Memory B cell (primary cell): ENCODE measurements around the gene TRIM16.
"Not testable (repeated sequence)": the region's sequence is repeated elsewhere in the genome, so short reads cannot be mapped to it uniquely, and the experiment has no call there.

Experiments
- ATAC-seq: fragments of 150-1000 bp; cut with Tn5 transposase; 2 replicates; pipeline ENCODE4 v1.10.0; 2021; ENCODE audit warnings: low read depth, mild to moderate bottlenecking, moderate library complexity
- DNase-seq, 2 donors: peaks; one replicate each; pipeline ENCODE4 v3.0.0; 2022; ENCODE audit warnings: low spot score in 2 of 2
- H3K27ac Mint-ChIP-seq: one replicate; pipeline ENCODE4 v1.8.0; 2022; ENCODE audit warnings: mild to moderate bottlenecking, moderate library complexity, mixed read lengths
- H3K27me3 Mint-ChIP-seq: one replicate; pipeline ENCODE4 v1.8.0; 2022; ENCODE audit warnings: mixed read lengths
- H3K36me3 Mint-ChIP-seq: one replicate; pipeline ENCODE4 v1.8.0; 2022; ENCODE audit warnings: mild to moderate bottlenecking, mixed read lengths
- H3K4me1 Mint-ChIP-seq: one replicate; pipeline ENCODE4 v1.8.0; 2022; ENCODE audit warnings: mixed read lengths
- H3K4me3 Mint-ChIP-seq: one replicate; pipeline ENCODE4 v1.8.0; 2022; ENCODE audit warnings: mild to moderate bottlenecking, moderate library complexity, mixed read lengths
- H3K9me3 Mint-ChIP-seq: one replicate; pipeline ENCODE4 v1.8.0; 2022; ENCODE audit warnings: mixed read lengths

The TRIM16 gene

GRCh38 chr17:15674640-15675039, 9.5 kb downstream of the TRIM16 start:
- not testable (repeated sequence) for H3K27me3 Mint-ChIP-seq, H3K4me3 Mint-ChIP-seq, H3K27ac Mint-ChIP-seq, ATAC-seq, H3K4me1 Mint-ChIP-seq, H3K9me3 Mint-ChIP-seq, DNase-seq
- peaks cover 18% of the 10 kb centered on the region for H3K36me3 Mint-ChIP-seq

DNA sequence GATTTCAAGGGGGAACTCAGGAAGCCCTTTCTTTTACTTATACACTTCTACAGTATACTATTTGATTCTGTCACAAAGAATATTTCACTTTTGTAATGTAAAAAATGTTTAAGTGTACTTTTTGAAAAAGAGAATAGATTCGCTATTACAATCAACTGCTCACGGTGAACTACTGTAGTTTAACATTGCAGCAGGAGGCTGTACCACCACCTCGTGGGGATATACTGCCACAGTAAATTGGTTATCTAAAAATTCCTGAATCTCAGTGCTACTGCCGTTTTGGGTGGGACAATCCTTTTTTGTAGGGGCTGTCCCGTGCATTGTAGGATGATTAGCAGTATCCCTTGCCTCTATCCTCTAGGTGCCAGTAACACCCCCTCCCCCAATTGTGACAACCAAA, 14.6 kb downstream of the TRIM16 start:
- not testable (repeated sequence) for DNase-seq, H3K4me1 Mint-ChIP-seq, H3K9me3 Mint-ChIP-seq, H3K27ac Mint-ChIP-seq, H3K4me3 Mint-ChIP-seq, H3K27me3 Mint-ChIP-seq, ATAC-seq
- H3K36me3 Mint-ChIP-seq: peaks cover 19% of the 10 kb centered on the region

DNA sequence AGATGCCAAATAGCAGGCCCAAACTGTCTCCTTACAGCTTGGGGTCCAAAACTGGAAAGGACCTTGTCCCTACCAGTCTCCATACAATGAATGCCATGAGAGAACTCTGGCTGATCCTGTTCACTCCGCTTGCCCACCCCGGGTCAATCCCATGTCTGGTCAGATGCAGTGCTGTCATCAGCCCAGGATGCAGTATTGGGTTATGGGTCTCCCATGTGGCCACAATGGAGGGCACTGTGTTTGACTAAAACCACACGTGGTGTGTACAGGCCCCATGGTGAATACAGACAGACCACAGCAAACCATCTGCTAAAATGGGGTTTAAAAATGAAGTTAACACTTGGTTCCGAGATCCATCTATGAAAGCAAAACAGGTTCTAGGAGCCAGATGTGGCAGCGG, 20.4 kb downstream of the TRIM16 start:
- ATAC-seq: no peak
- Mint-ChIP-seq H3K4me1 (peaks cover 6% of the 10 kb centered on the region), H3K4me3 (no peak overlapping the region), H3K9me3 (no peaks in the 10 kb centered on the region), H3K27me3 (no peaks in the 10 kb centered on the region), H3K36me3 (peaks cover 23% of the 10 kb centered on the region), H3K27ac (no peak overlapping the region)
- no peak for DNase-seq

- no peaks in the 10 kb centered on the region for H3K27me3 Mint-ChIP-seq
- ATAC-seq (no peak), DNase-seq (no peak)
- no peaks in the 10 kb centered on the region for H3K9me3 Mint-ChIP-seq
- H3K4me1 Mint-ChIP-seq: peaks cover 6% of the 10 kb centered on the region
- peaks cover 19% of the 10 kb centered on the region for H3K36me3 Mint-ChIP-seq
- H3K27ac Mint-ChIP-seq: no peak overlapping the region
- H3K4me3 Mint-ChIP-seq: no peak overlapping the region
Observed at GRCh38 chr17:15663176-15663575, 20.9 kb downstream of the TRIM16 start.

DNA sequence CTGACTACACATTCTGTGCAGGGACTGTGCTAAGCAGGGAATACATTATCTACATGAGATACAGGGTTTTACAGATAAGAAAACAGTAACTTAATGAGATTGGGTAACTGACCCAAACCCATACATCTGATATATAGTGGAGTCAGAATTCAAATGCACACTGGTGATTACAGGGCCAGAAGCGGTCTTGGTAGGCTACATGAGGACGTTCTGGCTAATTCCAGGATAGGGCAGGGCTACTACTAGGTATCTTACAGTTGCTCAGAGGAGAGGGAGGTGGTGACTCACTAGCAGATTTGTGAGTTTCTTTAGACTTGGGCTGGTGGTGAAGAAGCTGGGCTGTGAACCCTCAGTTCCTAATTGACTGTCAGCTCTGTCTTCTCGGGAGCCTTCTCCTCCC, 21.4 kb downstream of the TRIM16 start:
- Mint-ChIP-seq H3K4me1 (peaks cover 6% of the 10 kb centered on the region), H3K27me3 (no peaks in the 10 kb centered on the region), H3K36me3 (peaks cover 15% of the 10 kb centered on the region), H3K9me3 (no peaks in the 10 kb centered on the region), H3K27ac (no peak overlapping the region), H3K4me3 (no peak overlapping the region)
- ATAC-seq (no peak), DNase-seq (no peak)

DNA sequence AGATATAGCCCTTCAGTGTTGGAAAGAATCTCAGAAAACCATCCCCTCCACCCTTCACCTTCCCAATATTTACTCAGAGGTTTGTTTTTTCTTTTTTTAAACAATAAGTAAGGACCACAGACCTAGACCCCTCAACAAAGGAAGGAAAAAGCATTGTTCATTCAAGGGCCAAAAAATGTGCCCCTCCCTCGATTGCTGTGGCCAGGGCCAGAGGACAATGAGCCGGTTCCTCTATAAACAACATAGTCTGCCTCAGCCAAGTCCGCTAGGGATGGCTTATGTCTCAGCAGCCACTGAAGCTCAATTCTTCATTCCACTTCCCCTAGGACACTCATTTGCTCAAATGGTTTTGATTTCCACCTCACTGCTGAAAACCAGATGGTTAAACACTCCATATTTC, 24.0 kb downstream of the TRIM16 start:
- H3K27ac Mint-ChIP-seq: no peak overlapping the region
- H3K9me3 Mint-ChIP-seq: no peaks in the 10 kb centered on the region
- peaks cover 6% of the 10 kb centered on the region for H3K4me1 Mint-ChIP-seq
- no peak for DNase-seq
- no peak overlapping the region for H3K4me3 Mint-ChIP-seq
- no peak for ATAC-seq
- H3K27me3 Mint-ChIP-seq: no peaks in the 10 kb centered on the region
- H3K36me3 Mint-ChIP-seq: peaks cover 22% of the 10 kb centered on the region

- peaks cover 22% of the 10 kb centered on the region for H3K36me3 Mint-ChIP-seq
- DNase-seq (no peak), ATAC-seq (no peak)
- peaks cover 6% of the 10 kb centered on the region for H3K4me1 Mint-ChIP-seq
- H3K9me3 Mint-ChIP-seq: no peaks in the 10 kb centered on the region
- H3K27me3 Mint-ChIP-seq: no peaks in the 10 kb centered on the region
- no peak overlapping the region for H3K27ac Mint-ChIP-seq
- H3K4me3 Mint-ChIP-seq: no peak overlapping the region
Observed at GRCh38 chr17:15659663-15660062, 24.4 kb downstream of the TRIM16 start.

DNA sequence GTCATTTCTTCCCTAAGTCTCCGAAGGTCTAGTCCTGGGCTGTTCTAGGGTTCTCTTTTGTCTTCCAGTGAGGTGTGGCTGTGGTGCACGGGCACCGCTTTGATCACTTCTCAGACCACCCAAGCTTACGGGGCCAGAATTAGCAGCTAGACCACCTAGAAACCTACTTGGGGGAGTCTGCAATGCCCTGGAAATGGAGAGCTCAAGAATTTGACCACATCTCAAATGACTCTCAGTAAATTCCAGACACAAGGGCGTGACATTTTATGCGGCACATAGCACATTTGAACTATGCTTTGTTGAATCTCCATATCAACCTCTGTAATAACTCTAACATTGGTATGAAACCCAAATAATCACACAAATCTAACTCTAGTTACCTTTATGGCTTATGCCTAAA, 24.9 kb downstream of the TRIM16 start:
- DNase-seq (no peak), ATAC-seq (no peak)
- H3K27me3 Mint-ChIP-seq: no peaks in the 10 kb centered on the region
- H3K4me3 Mint-ChIP-seq: no peak overlapping the region
- H3K36me3 Mint-ChIP-seq: peaks cover 19% of the 10 kb centered on the region
- H3K27ac Mint-ChIP-seq: no peak overlapping the region
- no peaks in the 10 kb centered on the region for H3K9me3 Mint-ChIP-seq
- peaks cover 6% of the 10 kb centered on the region for H3K4me1 Mint-ChIP-seq

DNA sequence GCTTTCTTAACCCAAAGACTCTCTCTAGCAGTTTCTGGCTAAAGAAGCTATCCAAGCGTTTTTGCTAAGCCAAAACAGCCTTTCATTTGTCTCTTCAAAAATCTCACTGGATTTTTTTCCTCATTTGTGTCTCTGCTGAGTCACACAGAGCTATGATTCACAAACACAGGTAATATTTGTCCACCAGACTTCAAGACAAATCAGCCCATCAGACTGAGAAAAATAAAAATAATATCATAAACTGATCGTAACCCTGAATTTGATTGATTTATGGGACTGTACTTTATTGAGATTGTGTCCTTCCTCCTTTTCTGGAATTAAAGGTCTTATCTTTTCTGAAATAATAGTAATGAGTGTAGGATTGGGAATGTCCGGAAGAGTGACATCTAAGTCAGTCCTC, 25.8 kb downstream of the TRIM16 start:
- DNase-seq (no peak), ATAC-seq (no peak)
- peaks cover 6% of the 10 kb centered on the region for H3K4me1 Mint-ChIP-seq
- no peaks in the 10 kb centered on the region for H3K27me3 Mint-ChIP-seq
- H3K36me3 Mint-ChIP-seq: peaks cover 18% of the 10 kb centered on the region
- H3K4me3 Mint-ChIP-seq: no peak overlapping the region
- no peak overlapping the region for H3K27ac Mint-ChIP-seq
- no peaks in the 10 kb centered on the region for H3K9me3 Mint-ChIP-seq

DNA sequence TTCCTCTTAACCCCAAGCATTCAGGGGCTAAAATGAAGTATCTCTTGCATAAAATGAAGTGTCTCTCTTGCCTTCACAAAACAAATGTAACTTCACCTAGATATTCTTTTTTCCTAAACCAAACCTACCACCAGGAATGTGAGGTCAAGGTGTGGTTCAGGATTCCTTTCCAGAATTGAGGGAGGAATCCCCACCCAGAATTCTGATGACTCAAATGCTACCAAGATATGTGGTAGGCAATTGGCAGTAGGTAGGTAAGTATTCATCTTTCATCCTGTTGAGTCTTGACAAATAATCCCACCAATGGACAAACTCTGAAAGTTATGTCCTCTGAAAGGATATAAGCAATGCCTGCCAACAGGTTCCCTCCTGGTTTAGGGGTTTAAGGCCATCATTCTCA, 26.2 kb downstream of the TRIM16 start:
- ATAC-seq: no peak
- H3K4me3 Mint-ChIP-seq: no peak overlapping the region

GRCh38 chr17:15654886-15655561, 29.1 kb downstream of the TRIM16 start:
- Mint-ChIP-seq H3K4me1 (no peaks in the 10 kb centered on the region), H3K4me3 (no peak overlapping the region), H3K9me3 (no peaks in the 10 kb centered on the region), H3K36me3 (peaks cover 16% of the 10 kb centered on the region), H3K27ac (no peak overlapping the region), H3K27me3 (no peaks in the 10 kb centered on the region)
- ATAC-seq (no peak), DNase-seq (no peak)

More for the DNA sequence above, 26.2 kb downstream of the TRIM16 start:
- H3K36me3 Mint-ChIP-seq: peaks cover 21% of the 10 kb centered on the region
- no peak for DNase-seq
- H3K4me1 Mint-ChIP-seq: peaks cover 6% of the 10 kb centered on the region
- H3K27ac Mint-ChIP-seq: no peak overlapping the region
- H3K27me3 Mint-ChIP-seq: no peaks in the 10 kb centered on the region
- no peaks in the 10 kb centered on the region for H3K9me3 Mint-ChIP-seq

GRCh38 chr17:15654401-15654800, 29.7 kb downstream of the TRIM16 start:
- ATAC-seq: not testable (repeated sequence)
- H3K36me3 Mint-ChIP-seq: peaks cover 16% of the 10 kb centered on the region

DNA sequence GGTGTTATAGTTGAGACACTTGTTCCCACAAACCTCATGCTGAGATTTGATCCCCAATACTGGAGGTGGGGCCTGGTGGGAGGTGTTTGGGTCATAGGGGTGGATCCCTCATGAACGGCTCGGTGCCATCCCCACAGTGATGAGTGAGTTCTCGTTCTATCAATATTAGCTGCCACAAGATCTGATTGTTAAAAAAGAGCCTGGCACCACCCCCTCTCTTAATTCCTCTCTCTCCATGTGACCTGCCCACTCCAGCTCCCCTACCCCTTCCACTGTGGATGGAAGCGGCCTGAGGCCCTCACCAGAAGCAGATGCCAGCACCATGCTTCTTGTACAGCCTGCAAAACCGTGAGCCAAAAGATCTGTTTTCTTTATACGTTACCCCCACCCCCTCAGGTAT, 31.2 kb downstream of the TRIM16 start:
- Mint-ChIP-seq H3K4me3 (no peak overlapping the region), H3K27ac (no peak overlapping the region), H3K27me3 (no peaks in the 10 kb centered on the region), H3K9me3 (no peaks in the 10 kb centered on the region), H3K36me3 (peaks cover 16% of the 10 kb centered on the region), H3K4me1 (no peaks in the 10 kb centered on the region)
- DNase-seq (no peak), ATAC-seq (no peak)

More at GRCh38 chr17:15654401-15654800, 29.7 kb downstream of the TRIM16 start:
- H3K9me3 Mint-ChIP-seq, H3K4me3 Mint-ChIP-seq, H3K27me3 Mint-ChIP-seq, H3K27ac Mint-ChIP-seq, DNase-seq, H3K4me1 Mint-ChIP-seq: not testable (repeated sequence)

GRCh38 chr17:15651583-15652110, 32.5 kb downstream of the TRIM16 start:
- peaks cover 13% of the 10 kb centered on the region for H3K36me3 Mint-ChIP-seq
- no peak overlapping the region for H3K4me3 Mint-ChIP-seq
- DNase-seq (no peak), ATAC-seq (no peak)
- no peaks in the 10 kb centered on the region for H3K9me3 Mint-ChIP-seq
- no peaks in the 10 kb centered on the region for H3K27me3 Mint-ChIP-seq
- H3K27ac Mint-ChIP-seq: no peak overlapping the region
- no peaks in the 10 kb centered on the region for H3K4me1 Mint-ChIP-seq
